ENCODE measurements around the gene FTL. TPM values are rescaled to one million over a fixed set of nuclear protein-coding genes. Genes with fewer than 3 reads are reported as not detected.

FTL gene
- total RNA-seq, 2 experiments from 2014 or later = 1,296 to 1,324 TPM

DNA sequence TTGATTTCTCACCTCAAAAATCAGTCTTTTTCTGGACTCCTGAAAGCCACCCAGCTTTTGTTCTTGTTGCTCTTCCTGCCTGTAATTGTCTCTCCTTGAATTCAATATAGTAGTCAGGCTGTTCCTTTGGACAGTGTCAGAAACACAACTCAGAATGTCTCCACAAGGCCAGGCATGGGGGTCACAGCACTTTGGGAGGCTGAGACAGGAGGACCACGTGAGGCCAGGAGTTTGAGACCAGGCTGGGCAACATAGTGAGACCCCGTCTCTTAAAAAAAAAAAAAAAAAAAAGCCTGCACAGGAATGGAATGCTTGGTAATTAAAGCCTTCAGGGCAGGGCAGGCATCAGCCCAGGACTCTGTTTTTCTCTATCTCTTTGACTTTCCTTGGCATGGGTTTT is 19.3 kb upstream of the FTL start:
- TF ChIP-seq, protein P1, sequence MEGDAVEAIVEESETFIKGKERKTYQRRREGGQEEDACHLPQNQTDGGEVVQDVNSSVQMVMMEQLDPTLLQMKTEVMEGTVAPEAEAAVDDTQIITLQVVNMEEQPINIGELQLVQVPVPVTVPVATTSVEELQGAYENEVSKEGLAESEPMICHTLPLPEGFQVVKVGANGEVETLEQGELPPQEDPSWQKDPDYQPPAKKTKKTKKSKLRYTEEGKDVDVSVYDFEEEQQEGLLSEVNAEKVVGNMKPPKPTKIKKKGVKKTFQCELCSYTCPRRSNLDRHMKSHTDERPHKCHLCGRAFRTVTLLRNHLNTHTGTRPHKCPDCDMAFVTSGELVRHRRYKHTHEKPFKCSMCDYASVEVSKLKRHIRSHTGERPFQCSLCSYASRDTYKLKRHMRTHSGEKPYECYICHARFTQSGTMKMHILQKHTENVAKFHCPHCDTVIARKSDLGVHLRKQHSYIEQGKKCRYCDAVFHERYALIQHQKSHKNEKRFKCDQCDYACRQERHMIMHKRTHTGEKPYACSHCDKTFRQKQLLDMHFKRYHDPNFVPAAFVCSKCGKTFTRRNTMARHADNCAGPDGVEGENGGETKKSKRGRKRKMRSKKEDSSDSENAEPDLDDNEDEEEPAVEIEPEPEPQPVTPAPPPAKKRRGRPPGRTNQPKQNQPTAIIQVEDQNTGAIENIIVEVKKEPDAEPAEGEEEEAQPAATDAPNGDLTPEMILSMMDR (IDR thresholded peaks at IDR 0.05) = no peak
- H3K27ac Mint-ChIP-seq = no peak overlapping the region
- no peaks in the 10 kb centered on the region for H3K36me3 Mint-ChIP-seq (ENCODE audit: low read depth)
- intact Hi-C loops (cut with micrococcal nuclease) = no loop called here
- H3K4me1 Mint-ChIP-seq (ENCODE audit: low read depth) = no peaks in the 10 kb centered on the region
- CTCF ChIA-PET = no interaction called here
- H3K9me3 Mint-ChIP-seq = peaks cover 5% of the 10 kb centered on the region
- POLR2A ChIA-PET = interaction anchor here (0.6 to 1.0 kb wide), 3 partner anchors 8 to 1378 kb away, joined by 3 to 5 read pairs (median 4); no protein-coding TSS in a partner anchor
- DNase-seq (no peak), ATAC-seq (no peak)
- no peak overlapping the region for H3K4me3 Mint-ChIP-seq
- no peaks in the 10 kb centered on the region for H3K27me3 Mint-ChIP-seq

DNA sequence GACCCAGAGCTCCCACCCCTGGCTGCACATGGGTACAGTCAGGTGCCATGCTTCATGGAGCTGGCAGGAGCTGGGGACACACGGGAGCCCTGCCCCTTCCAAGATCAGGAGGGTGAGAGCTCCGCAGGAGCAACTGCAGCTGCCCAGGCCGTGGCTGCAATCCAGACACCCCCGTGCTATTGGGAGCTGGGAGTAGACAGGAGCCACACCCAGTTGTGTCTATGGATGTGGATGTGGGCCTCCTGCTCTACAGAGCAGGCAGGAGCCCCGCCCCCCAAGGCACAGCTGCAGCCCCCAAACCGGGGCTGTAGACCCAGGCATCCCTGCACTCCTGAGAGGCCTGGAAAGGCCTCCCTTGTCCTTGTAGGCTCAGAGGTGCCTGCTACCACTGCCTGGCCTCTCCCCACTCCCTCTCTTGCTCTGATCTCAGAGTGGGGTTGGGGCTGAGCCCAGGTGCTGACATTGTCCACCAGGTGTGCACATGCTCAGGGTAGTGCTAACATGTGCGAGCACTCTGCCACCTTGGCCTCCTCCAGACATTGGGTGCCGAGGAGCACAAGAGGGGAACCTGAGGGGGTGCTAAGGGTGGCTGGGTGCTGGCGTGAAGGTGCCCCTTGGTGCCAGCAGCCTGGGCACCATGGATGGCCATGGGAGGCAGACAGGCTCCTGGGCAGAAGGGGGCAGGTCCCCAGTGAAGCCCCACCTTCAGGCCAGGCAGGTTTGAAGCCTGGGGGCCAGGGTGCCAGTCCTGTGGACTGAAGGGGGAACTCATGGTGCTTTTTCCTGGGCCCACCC is 18.4 kb upstream of the FTL start:
- H3K27ac Mint-ChIP-seq = no peak overlapping the region
- ChIA-PET CTCF (no interaction called here), POLR2A (interaction anchor here (0.6 to 1.5 kb wide), 2 partner anchors 12 to 14 kb away, joined by 3 read pairs; partner anchors contain the start of gene DHDH)
- ATAC-seq = no peak
- no peaks in the 10 kb centered on the region for H3K36me3 Mint-ChIP-seq (ENCODE audit: low read depth)
- no peaks in the 10 kb centered on the region for H3K4me1 Mint-ChIP-seq (ENCODE audit: low read depth)
- no peak for DNase-seq
- H3K9me3 Mint-ChIP-seq = peaks cover 2% of the 10 kb centered on the region
- intact Hi-C loops (cut with micrococcal nuclease) = no loop called here
- no peaks in the 10 kb centered on the region for H3K27me3 Mint-ChIP-seq
- TF ChIP-seq, protein P1 (IDR thresholded peaks at IDR 0.05) = no peak
- no peak overlapping the region for H3K4me3 Mint-ChIP-seq

DNA sequence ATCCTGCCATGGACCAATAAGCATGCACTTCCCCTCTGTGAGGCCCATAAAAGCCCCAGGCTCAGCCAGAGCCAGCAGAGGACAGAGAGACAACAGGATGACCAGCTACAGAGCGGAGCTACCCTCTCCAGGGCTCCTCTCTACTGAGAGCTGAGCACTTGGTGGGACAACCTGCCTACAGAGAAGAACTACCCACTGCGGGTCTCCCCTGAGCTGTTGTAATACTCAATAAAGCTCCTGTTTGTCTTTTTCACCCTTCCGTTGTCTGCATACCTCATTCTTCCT is 17.9 kb upstream of the FTL start:
- H3K9me3 Mint-ChIP-seq = peaks cover 2% of the 10 kb centered on the region
- ChIA-PET CTCF (no interaction called here), POLR2A (interaction anchor here (1.5 kb wide), 1 partner anchor 12 kb away, joined by 3 read pairs; no protein-coding TSS in a partner anchor)
- H3K27me3 Mint-ChIP-seq = no peaks in the 10 kb centered on the region
- intact Hi-C loops (cut with micrococcal nuclease) = no loop called here
- H3K4me3 Mint-ChIP-seq = no peak overlapping the region
- DNase-seq (no peak), ATAC-seq (no peak)
- H3K4me1 Mint-ChIP-seq (ENCODE audit: low read depth) = no peaks in the 10 kb centered on the region
- no peak overlapping the region for H3K27ac Mint-ChIP-seq
- TF ChIP-seq, protein P1 (IDR thresholded peaks at IDR 0.05) = no peak
- no peaks in the 10 kb centered on the region for H3K36me3 Mint-ChIP-seq (ENCODE audit: low read depth)

DNA sequence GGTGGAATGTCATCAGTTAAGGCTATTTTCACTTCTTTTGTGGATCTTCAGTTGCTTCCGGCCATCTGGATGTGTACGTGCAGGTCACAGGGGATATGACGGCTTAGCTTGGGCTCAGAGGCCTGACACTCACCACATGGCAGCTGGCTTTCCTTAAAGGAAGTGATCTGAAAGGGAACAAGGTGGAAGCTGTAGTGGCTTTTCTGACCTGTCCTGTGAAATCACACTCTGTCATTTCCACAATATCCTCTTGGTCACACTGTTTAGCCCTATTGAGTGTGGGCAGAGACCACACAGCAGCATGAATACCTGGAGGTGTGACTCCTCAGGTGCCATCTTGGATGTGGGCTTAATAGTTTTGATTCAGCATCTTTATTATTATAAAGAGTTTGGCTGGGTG is 14.9 kb upstream of the FTL start:
- peaks cover 4% of the 10 kb centered on the region for H3K4me1 Mint-ChIP-seq (ENCODE audit: low read depth)
- no peak overlapping the region for H3K4me3 Mint-ChIP-seq
- no peak overlapping the region for H3K27ac Mint-ChIP-seq
- no peak for ATAC-seq
- no peaks in the 10 kb centered on the region for H3K27me3 Mint-ChIP-seq
- intact Hi-C loops (cut with micrococcal nuclease) = no loop called here
- TF ChIP-seq, protein P1 (IDR thresholded peaks at IDR 0.05) = no peak
- no peak for DNase-seq
- ChIA-PET POLR2A (no interaction called here), CTCF (interaction anchor here (1.4 kb wide), 1 partner anchor 21 kb away, joined by 4 read pairs; no protein-coding TSS in a partner anchor)
- H3K9me3 Mint-ChIP-seq = peaks cover 2% of the 10 kb centered on the region
- no peaks in the 10 kb centered on the region for H3K36me3 Mint-ChIP-seq (ENCODE audit: low read depth)

DNA sequence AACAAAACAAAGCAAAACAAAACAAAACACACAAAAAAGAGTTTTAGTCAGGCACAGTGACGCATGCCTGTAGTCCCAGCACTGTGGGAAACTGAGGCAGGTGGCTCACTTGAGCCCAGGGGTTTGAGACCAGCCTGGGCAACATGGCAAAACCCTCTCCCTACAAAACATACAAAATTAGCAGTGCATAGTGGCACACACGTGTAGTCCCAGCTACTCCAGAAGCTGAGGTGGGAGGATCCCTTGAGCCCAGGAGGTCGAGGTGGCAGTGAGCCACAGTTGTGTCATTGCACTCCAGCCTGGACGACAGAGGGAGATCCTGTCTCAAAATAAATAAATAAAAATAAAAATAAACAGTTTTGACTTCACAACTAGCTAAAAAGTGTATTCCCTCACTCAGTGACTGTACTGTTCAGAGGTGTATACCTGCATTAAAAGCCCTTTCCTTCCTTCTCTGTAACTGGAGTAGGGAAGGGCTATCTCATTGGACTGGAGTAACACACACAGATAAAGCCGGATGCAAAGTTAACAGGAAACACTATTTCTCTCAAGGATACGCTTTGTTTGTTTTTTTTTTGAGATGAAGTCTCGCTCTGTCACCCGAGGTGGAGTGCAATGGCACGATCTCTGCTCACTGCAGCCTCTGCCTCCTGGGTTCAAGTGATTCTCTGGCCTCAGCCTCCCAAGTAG is 14.1 kb upstream of the FTL start:
- no peak overlapping the region for H3K27ac Mint-ChIP-seq
- CTCF ChIA-PET = interaction anchor here (1.5 kb wide), 1 partner anchor 20 kb away, joined by 5 read pairs; no protein-coding TSS in a partner anchor
- ATAC-seq = no peak
- peaks cover 12% of the 10 kb centered on the region for H3K4me1 Mint-ChIP-seq (ENCODE audit: low read depth)
- DNase-seq = no peak
- TF ChIP-seq, protein P1 (IDR thresholded peaks at IDR 0.05) = no peak
- H3K4me3 Mint-ChIP-seq = no peak overlapping the region
- H3K36me3 Mint-ChIP-seq (ENCODE audit: low read depth) = peaks cover 8% of the 10 kb centered on the region
- H3K27me3 Mint-ChIP-seq = no peaks in the 10 kb centered on the region
- intact Hi-C loops (cut with micrococcal nuclease) = no loop called here
- peaks cover 2% of the 10 kb centered on the region for H3K9me3 Mint-ChIP-seq
- POLR2A ChIA-PET = no interaction called here
